Esophagus muscularis mucosa (tissue), 4 donors: ENCODE data around the gene RNASEH2A. TPM values are rescaled to one million over a fixed set of nuclear protein-coding genes. Genes with fewer than 3 reads are reported as not detected.

Experiments used
- DNase-seq: peaks from one replicate; pipeline ENCODE4 v3.0.0-alpha.2; 2017; ENCODE audit errors: extremely low spot score
- H3K27ac ChIP-seq, 4 donors: fragments of 200-600 bp; sonication (generic); replicated peaks in 1 of 4; 1 replicate in 3 of 4; 2 replicates in 1 of 4; pipeline ENCODE4 v1.5.1; 2016 to 2019; ENCODE audit warnings: mild to moderate bottlenecking in 1 of 4
- H3K27me3 ChIP-seq, 4 donors: fragments of 200-600 bp; sonication (generic); one replicate each; pipeline versions ENCODE4 v1.5.1 to v1.6.0; 2016 to 2019
- H3K36me3 ChIP-seq, 4 donors: fragments of 200-600 bp; sonication (generic); one replicate each; pipeline ENCODE4 v1.5.1; 2016 to 2019
- H3K4me1 ChIP-seq, 4 donors: fragments of 200-600 bp; sonication (generic); one replicate each; pipeline ENCODE4 v1.5.1; 2016 to 2019
- H3K4me3 ChIP-seq, 4 donors: fragments of 200-600 bp; sonication (generic); 1 replicate in 2 of 4; 2 replicates in 2 of 4; pipeline ENCODE4 v1.5.1; 2016 to 2019; ENCODE audit warnings: mild to moderate bottlenecking in 4 of 4, moderate library complexity in 1 of 4
- H3K9me3 ChIP-seq, 4 donors: fragments of 200-600 bp; sonication (generic); 1 replicate in 3 of 4; 2 replicates in 1 of 4; pipeline ENCODE4 v1.5.1; 2016 to 2019
- CTCF ChIP-seq, 3 experiments: fragments of 200-600 bp in 2 of 3; fragments of 450-650 bp in 1 of 3; sonication (generic) in 2 of 3; IDR thresholded peaks; one replicate each; pipeline ENCODE4 v1.5.1; 2017 to 2019; ENCODE audit warnings: antibody characterized with exemption in 3 of 3, mild to moderate bottlenecking in 2 of 3, moderate library complexity in 1 of 3
- EP300 ChIP-seq: sonication (generic); formaldehyde crosslinking; IDR thresholded peaks from one replicate; pipeline ENCODE4 v1.6.1; 2017; ENCODE audit warnings: antibody characterized with exemption
- POLR2A ChIP-seq: fragments of 450-650 bp; IDR thresholded peaks from one replicate; pipeline ENCODE4 v1.6.1; 2017; ENCODE audit warnings: antibody characterized with exemption, moderate library complexity, mild to moderate bottlenecking, low read depth
- POLR2AphosphoS5 ChIP-seq, 2 donors: sonication (generic); formaldehyde crosslinking; IDR thresholded peaks; one replicate each; pipeline ENCODE4 v1.6.1; 2017; ENCODE audit warnings: antibody characterized with exemption in 2 of 2
- WGBS: methylation state at CpG from one replicate; pipeline ENCODE4 v1.1.5; 2018; 5-methylcytosine and 5-hydroxymethylcytosine counted together
- intact Hi-C: fragments of 100-400 bp; cut with DNase I; formaldehyde crosslinking; loops from one replicate; pipeline ENCODE4 v1.15.1; 2023
- total RNA-seq, 4 donors: library from RNA; depleted of rRNA; stranded (reverse); fragments of >200 nt; gene quantifications; one replicate each; pipeline versions ENCODE4 v1.1.0 to v1.2.1, GENCODE V29; 2016

The RNASEH2A gene
- total RNA-seq, 4 donors from 2014 or later = 2.7 to 6.6 (median 4.2) TPM

DNA sequence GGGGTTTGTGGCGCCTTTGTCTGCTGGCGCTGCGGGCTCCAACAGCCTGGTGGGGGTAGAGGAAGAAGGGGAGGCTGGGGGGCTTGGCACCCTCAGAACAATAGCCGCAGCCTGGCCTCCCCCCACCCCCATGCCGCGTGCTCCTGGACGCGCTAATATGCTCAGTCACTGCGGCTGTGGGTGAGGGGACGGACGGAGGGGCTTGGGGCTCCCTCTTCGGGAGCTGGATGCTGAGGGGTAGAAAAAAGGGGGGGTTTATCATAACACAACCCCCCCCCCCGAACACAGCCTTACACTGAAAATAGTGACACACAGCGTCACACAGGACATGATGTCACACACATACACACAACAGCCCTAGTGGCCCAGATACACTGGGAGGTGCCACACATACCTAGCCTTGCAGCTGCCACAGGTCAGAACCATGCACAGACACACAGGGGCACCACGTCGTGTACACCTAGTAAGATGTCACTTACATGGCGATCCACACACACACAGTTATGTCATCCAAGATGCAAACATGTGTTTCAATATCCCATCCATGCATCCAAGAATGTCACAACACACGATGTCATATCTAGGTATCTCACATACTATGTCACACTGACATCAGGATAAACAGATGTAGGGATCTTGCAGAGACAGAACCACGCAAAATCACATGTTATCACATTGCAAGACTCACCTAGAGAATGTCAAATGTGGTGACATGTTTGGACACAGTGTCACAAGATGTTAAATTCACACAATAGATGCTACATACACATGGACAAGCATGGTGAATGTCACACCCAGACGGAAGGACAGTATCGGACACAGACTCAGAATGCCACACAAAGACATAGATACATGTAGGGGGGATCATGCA lies 32.7 kb downstream of the RNASEH2A start:
- Histone ChIP-seq H3K9me3 (no peaks in the 10 kb centered on the region), H3K27me3 (peaks cover 0 to 100% (median 81%) of the 10 kb centered on the region in 4 donors), H3K27ac (no peak overlapping the region), H3K4me3 (peak overlapping the region; percentile 30 to 51 (median 40)), H3K36me3 (no peaks in the 10 kb centered on the region), H3K4me1 (peaks cover 13 to 49% (median 34%) of the 10 kb centered on the region in 4 donors)
- WGBS = 58% methylated on average over 8 of the region's 21 CpGs
- intact Hi-C loops = no loop called here
- TF ChIP-seq POLR2A (no peak), CTCF (IDR thresholded peaks at IDR 0.05) (no peak), EP300 (no peak), POLR2AphosphoS5 (IDR thresholded peaks at IDR 0.05) (no peak)
- no peak for DNase-seq

DNA sequence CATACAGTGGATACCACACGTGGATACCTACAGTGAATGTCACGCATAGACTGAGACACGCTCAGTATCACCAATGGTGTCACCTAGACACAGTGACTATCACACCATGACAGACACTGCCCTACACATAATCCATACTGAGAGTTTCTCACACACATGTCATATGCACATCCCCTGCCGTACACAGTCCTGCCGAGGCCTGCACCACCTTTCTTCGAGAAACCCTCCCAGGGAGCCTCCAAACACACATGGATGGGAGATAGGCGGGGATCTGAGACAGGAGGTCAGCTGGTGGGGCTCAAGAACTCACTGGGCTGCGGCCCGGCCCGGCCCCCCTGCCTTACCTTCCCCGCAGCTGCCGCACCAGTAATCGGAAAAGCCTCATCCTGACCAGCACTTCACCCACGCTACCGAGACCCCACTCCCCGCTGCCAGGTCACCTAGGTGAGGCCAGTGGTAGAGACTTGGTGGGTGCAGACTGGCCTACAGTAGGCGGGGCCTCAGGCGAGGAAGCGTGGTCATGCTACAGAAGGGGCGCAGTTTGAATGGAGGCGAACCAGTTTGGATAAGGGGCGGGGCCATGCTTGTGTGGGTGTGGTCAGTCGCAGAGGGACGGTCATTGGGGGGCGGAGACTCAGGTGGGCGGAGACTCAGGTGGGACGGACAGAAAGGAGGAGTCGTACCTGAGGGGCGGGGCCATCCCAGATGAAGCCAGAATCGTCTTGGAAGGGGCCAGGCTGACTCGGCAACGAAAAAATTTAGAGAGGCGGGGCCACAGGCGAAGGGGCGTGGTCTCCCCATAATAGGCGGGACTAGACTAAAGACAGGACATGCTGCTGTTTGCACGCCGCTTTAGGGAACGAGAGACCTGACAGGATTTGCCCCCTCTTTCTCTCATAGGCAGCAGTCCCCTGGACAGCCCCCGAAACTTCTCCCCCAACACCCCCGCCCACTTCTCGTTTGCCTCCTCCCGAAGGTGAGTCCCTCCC lies 34.0 kb downstream of the RNASEH2A start:
- DNase-seq = no peak
- peak overlapping the region in 3 of 4 donors; percentile 8 to 37 (median 35) for H3K4me3 ChIP-seq
- WGBS = 19% methylated on average over 32 of the region's 43 CpGs
- H3K27me3 ChIP-seq = peaks cover 0 to 100% (median 69%) of the 10 kb centered on the region in 4 donors
- H3K27ac ChIP-seq = no peak overlapping the region
- TF ChIP-seq POLR2A = no peak
- no peak for TF ChIP-seq POLR2AphosphoS5 (IDR thresholded peaks at IDR 0.05)
- no peak for TF ChIP-seq EP300
- TF ChIP-seq CTCF (IDR thresholded peaks at IDR 0.05) = no peak
- intact Hi-C loops = loop anchor here (10.0 kb wide), 1 partner anchor 156 kb away; the partner anchor contains the start of genes DHPS and GNG14
- H3K4me1 ChIP-seq = peaks cover 12 to 37% (median 26%) of the 10 kb centered on the region in 4 donors
- no peaks in the 10 kb centered on the region for H3K9me3 ChIP-seq
- no peaks in the 10 kb centered on the region for H3K36me3 ChIP-seq

- Histone ChIP-seq H3K4me1 (peaks cover 12 to 30% (median 25%) of the 10 kb centered on the region in 4 donors), H3K4me3 (peak overlapping the region in 3 of 4 donors; percentile 8 to 37 (median 35)), H3K27ac (no peak overlapping the region), H3K36me3 (no peaks in the 10 kb centered on the region), H3K9me3 (no peaks in the 10 kb centered on the region), H3K27me3 (peaks cover 0 to 100% (median 62%) of the 10 kb centered on the region in 4 donors)
- 7% methylated on average over 9 of the region's 29 CpGs for WGBS
- TF ChIP-seq POLR2AphosphoS5 (IDR thresholded peaks at IDR 0.05) = no peak
- no peak for TF ChIP-seq POLR2A
- no peak for TF ChIP-seq EP300
- no peak for TF ChIP-seq CTCF (IDR thresholded peaks at IDR 0.05)
- no peak for DNase-seq
- intact Hi-C loops = loop anchor here (10.0 kb wide), 1 partner anchor 156 kb away; the partner anchor contains the start of genes DHPS and GNG14
Measured at GRCh38 chr19:12841094-12841493, 34.7 kb downstream of the RNASEH2A start.

- Histone ChIP-seq H3K36me3 (no peaks in the 10 kb centered on the region), H3K4me3 (no peak overlapping the region), H3K4me1 (peaks cover 16 to 31% (median 30%) of the 10 kb centered on the region in 4 donors), H3K9me3 (no peaks in the 10 kb centered on the region), H3K27ac (no peak overlapping the region), H3K27me3 (peaks cover 0 to 97% (median 53%) of the 10 kb centered on the region in 4 donors)
- no peak for TF ChIP-seq POLR2A
- TF ChIP-seq EP300 = no peak
- TF ChIP-seq CTCF (IDR thresholded peaks at IDR 0.05) = no peak
- no peak for TF ChIP-seq POLR2AphosphoS5 (IDR thresholded peaks at IDR 0.05)
- intact Hi-C loops = loop anchor here (10.0 kb wide), 1 partner anchor 158 kb away; the partner anchor contains the start of genes DHPS and GNG14
- no peak for DNase-seq
- 94% methylated on average over 18 of the region's 18 CpGs for WGBS
Measured at GRCh38 chr19:12842511-12842910, 36.1 kb downstream of the RNASEH2A start.
